HepG2 (cell line): Measurements from ENCODE around the gene TMEM9. TPM values are rescaled to one million over a fixed set of nuclear protein-coding genes. Genes with fewer than 3 reads are reported as not detected.
A peak's percentile ranks its signal among the peaks of the same experiment; 100 is the strongest.

Experiments
- DNMT3B ChIP-seq: conservative IDR thresholded peaks from 2 replicates; pipeline ENCODE4 v1.6.1; 2016; ENCODE audit warnings: missing biosample characterization, control low read depth
- ELK4 ChIP-seq: sonication (generic); formaldehyde crosslinking; IDR thresholded peaks from 2 replicates; pipeline ENCODE4 v1.9.0; 2021; ENCODE audit warnings: missing genetic modification reagents, borderline replicate concordance
- FOXC1 ChIP-seq: sonication (generic); formaldehyde crosslinking; IDR thresholded peaks from 2 replicates; pipeline ENCODE4 v1.8.0; 2022; ENCODE audit warnings: mild to moderate bottlenecking, missing genetic modification reagents, borderline replicate concordance
- FOXJ3 ChIP-seq: sonication (generic); formaldehyde crosslinking; IDR thresholded peaks from 2 replicates; pipeline ENCODE4 v1.4.0; 2020; ENCODE audit warnings: missing genetic modification reagents, mild to moderate bottlenecking, borderline replicate concordance
- HMGXB4 ChIP-seq, 2 experiments: sonication (generic) in 1 of 2; formaldehyde crosslinking in 1 of 2; IDR thresholded peaks; 2 replicates each; pipeline versions ENCODE4 v1.4.0 to v1.6.1; 2018 to 2020; ENCODE audit warnings: missing genetic modification reagents in 2 of 2, borderline replicate concordance in 1 of 2, low read depth in 1 of 2, mild to moderate bottlenecking in 1 of 2, missing biosample characterization in 1 of 2
- HNF1A ChIP-seq, 2 experiments: sonication (generic) in 1 of 2; formaldehyde crosslinking in 1 of 2; IDR thresholded peaks; 2 replicates each; pipeline versions ENCODE4 v1.4.0 to v1.6.1; 2016 to 2020; ENCODE audit warnings: borderline replicate concordance in 1 of 2, low read depth in 1 of 2, mild to moderate bottlenecking in 1 of 2, missing genetic modification reagents in 1 of 2
- HOXD1 ChIP-seq: sonication (generic); formaldehyde crosslinking; IDR thresholded peaks from 2 replicates; pipeline ENCODE4 v1.5.0; 2020; ENCODE audit warnings: missing genetic modification reagents
- NKX3-1 ChIP-seq: sonication (generic); formaldehyde crosslinking; IDR thresholded peaks from 2 replicates; pipeline ENCODE4 v1.5.0; 2020; ENCODE audit warnings: missing genetic modification reagents
- NONO ChIP-seq, 2 experiments: fragments of 450-650 bp in 1 of 2; sonication (generic) in 1 of 2; formaldehyde crosslinking in 1 of 2; IDR thresholded peaks in 1 of 2; conservative IDR thresholded peaks in 1 of 2; 2 replicates each; pipeline versions ENCODE4 v1.6.1 to v1.8.0; 2017 to 2022; ENCODE audit warnings: mild to moderate bottlenecking in 1 of 2, missing genetic modification reagents in 1 of 2, moderate library complexity in 1 of 2
- SKIL ChIP-seq: sonication (generic); formaldehyde crosslinking; IDR thresholded peaks from 2 replicates; pipeline ENCODE4 v1.8.0; 2022; ENCODE audit warnings: missing genetic modification reagents, mild to moderate bottlenecking, moderate library complexity, borderline replicate concordance
- TERF1 ChIP-seq: sonication (generic); formaldehyde crosslinking; IDR thresholded peaks from 2 replicates; pipeline ENCODE4 v1.8.0; 2022; ENCODE audit warnings: mild to moderate bottlenecking, missing genetic modification reagents, moderate library complexity
- TRIM24 ChIP-seq: sonication (generic); formaldehyde crosslinking; IDR thresholded peaks from 2 replicates; pipeline ENCODE4 v1.8.0; 2022; ENCODE audit warnings: mild to moderate bottlenecking, missing genetic modification reagents
- ZNF256 ChIP-seq: sonication (generic); formaldehyde crosslinking; conservative IDR thresholded peaks from 2 replicates; pipeline ENCODE4 v1.4.0; 2020; ENCODE audit warnings: missing genetic modification reagents
- ZNF382 ChIP-seq: sonication (generic); formaldehyde crosslinking; IDR thresholded peaks from 2 replicates; pipeline ENCODE4 v1.5.0; 2020; ENCODE audit warnings: missing genetic modification reagents, mild to moderate bottlenecking, borderline replicate concordance
- ZNF879 ChIP-seq: sonication (generic); formaldehyde crosslinking; IDR thresholded peaks from 2 replicates; pipeline ENCODE4 v1.8.1; 2023; ENCODE audit warnings: missing genetic modification reagents
- polyA plus RNA-seq, 8 experiments: library from polyadenylated mRNA; depleted of rRNA in 3 of 8; stranded (reverse) in 7 of 8; unstranded in 1 of 8; fragments of >200 nt; fragmentation: Illumina TruSeq in 4 of 8; extraction: Trizol in 4 of 8; gene quantifications; 2 replicates each; pipeline versions ENCODE4 v1.2.1 to v1.2.3, GENCODE V29; 2011 to 2016; ENCODE audit warnings: low read depth in 4 of 8, missing spikeins in 1 of 8, mixed read lengths in 1 of 8; ENCODE audit not compliant: insufficient read depth in 1 of 8
- total RNA-seq, 5 experiments: library from RNA; depleted of rRNA; stranded (reverse); fragments of >200 nt; fragmentation: Illumina TruSeq; extraction: Trizol; gene quantifications; 2 replicates each; pipeline ENCODE4 v1.2.3, GENCODE V29; 2016; ENCODE audit warnings: low read depth in 1 of 5

TMEM9 gene
- total and polyA plus RNA-seq, 2 of the 13 experiments (the other 11 are each of a cell fraction or from before 2014, with no cell fraction given), result 60.9 to 102 TPM

GRCh38 chr1:201170533-201171062, 16.3 kb upstream of the TMEM9 start (continued):
- peak; percentile 99 for TF ChIP-seq SKIL (CRISPR knock-in tag)
- no peak for TF ChIP-seq ELK4
- no peak for TF ChIP-seq ZNF382 (CRISPR knock-in tag)
- peak; percentile 97 for TF ChIP-seq NKX3-1 (CRISPR knock-in tag)
- TF ChIP-seq HOXD1, result peak; percentile 40; the same call in 1 of the 2 replicates
- no peak for TF ChIP-seq NONO (IDR thresholded peaks at IDR 0.05)
- peak; percentile 57; the same call in 1 of the 2 replicates for TF ChIP-seq NONO (CRISPR knock-in tag; conservative IDR thresholded peaks at IDR 0.05)
- TF ChIP-seq TERF1 (CRISPR knock-in tag), result no peak
- TF ChIP-seq DNMT3B (CRISPR knock-in tag), result no peak
- peak; percentile 82; the same call in 1 of the 2 replicates for TF ChIP-seq FOXJ3 (CRISPR knock-in tag)
- TF ChIP-seq HMGXB4 (CRISPR knock-in tag; IDR thresholded peaks at IDR 0.05; ENCODE audit: borderline replicate concordance in 1 of 2, low read depth in 1 of 2), result no peak; a peak in 1 of 4 replicates
- peak; percentile 75; the same call in 1 of the 2 replicates for TF ChIP-seq FOXC1 (CRISPR knock-in tag)
- TF ChIP-seq TRIM24 (CRISPR knock-in tag), result no peak
- peak; percentile 77 for TF ChIP-seq HNF1A (IDR thresholded peaks at IDR 0.05; ENCODE audit: low read depth)
- TF ChIP-seq HNF1A (CRISPR knock-in tag; IDR thresholded peaks at IDR 0.05; ENCODE audit: borderline replicate concordance), result peak; percentile 94
- no peak for TF ChIP-seq ZNF879 (CRISPR knock-in tag)
- 0 out of 2 replicates have a peak, but pooled peaks have one; percentile 13 for TF ChIP-seq ZNF256 (CRISPR knock-in tag)
